HepG2 (cell line): ENCODE results near the gene PROC. TPM values are rescaled to one million over a fixed set of nuclear protein-coding genes. Genes with fewer than 3 reads are reported as not detected.

Source experiments
- BRCA1 ChIP-seq: sonication (generic); formaldehyde crosslinking; IDR thresholded peaks from 2 replicates; pipeline ENCODE4 v1.4.0; 2020; ENCODE audit warnings: missing genetic modification reagents
- ELF4 ChIP-seq: sonication (generic); formaldehyde crosslinking; IDR thresholded peaks from 2 replicates; pipeline ENCODE4 v1.5.0; 2020; ENCODE audit warnings: missing genetic modification reagents, mild to moderate bottlenecking, moderate library complexity, borderline replicate concordance
- ISX ChIP-seq: sonication (generic); formaldehyde crosslinking; conservative IDR thresholded peaks from 2 replicates; pipeline ENCODE4 v1.5.0; 2020; ENCODE audit warnings: missing genetic modification reagents
- KDM3A ChIP-seq: IDR thresholded peaks from 2 replicates; pipeline ENCODE4 v1.6.1; 2018; ENCODE audit warnings: low read depth, missing compliant biosample characterization
- NBN ChIP-seq: fragments of 450-650 bp; conservative IDR thresholded peaks from 2 replicates; pipeline ENCODE4 v1.6.1; 2017
- THAP8 ChIP-seq: sonication (generic); formaldehyde crosslinking; IDR thresholded peaks from 2 replicates; pipeline ENCODE4 v1.5.1; 2020; ENCODE audit warnings: missing genetic modification reagents, mild to moderate bottlenecking, borderline replicate concordance
- TOE1 ChIP-seq: sonication (generic); formaldehyde crosslinking; IDR thresholded peaks from 2 replicates; pipeline ENCODE4 v1.4.0; 2020; ENCODE audit warnings: mild to moderate bottlenecking, missing genetic modification reagents
- ZBTB40 ChIP-seq, 2 experiments: fragments of 450-650 bp in 1 of 2; sonication (generic) in 1 of 2; formaldehyde crosslinking in 1 of 2; IDR thresholded peaks; 2 replicates each; pipeline versions ENCODE4 v1.6.1 to v1.8.0; 2016 to 2022; ENCODE audit warnings: antibody characterized with exemption in 1 of 2, mild to moderate bottlenecking in 1 of 2, missing genetic modification reagents in 1 of 2
- ZNF232 ChIP-seq: sonication (generic); formaldehyde crosslinking; IDR thresholded peaks from 2 replicates; pipeline ENCODE4 v1.4.0; 2020; ENCODE audit warnings: missing genetic modification reagents, borderline replicate concordance
- ZNF34 ChIP-seq: sonication (generic); formaldehyde crosslinking; IDR thresholded peaks from 2 replicates; pipeline ENCODE4 v1.4.0; 2020; ENCODE audit warnings: mild to moderate bottlenecking, missing genetic modification reagents, borderline replicate concordance
- polyA plus RNA-seq, 8 experiments: library from polyadenylated mRNA; depleted of rRNA in 3 of 8; stranded (reverse) in 7 of 8; unstranded in 1 of 8; fragments of >200 nt; fragmentation: Illumina TruSeq in 4 of 8; extraction: Trizol in 4 of 8; gene quantifications; 2 replicates each; pipeline versions ENCODE4 v1.2.1 to v1.2.3, GENCODE V29; 2011 to 2016; ENCODE audit warnings: low read depth in 4 of 8, missing spikeins in 1 of 8, mixed read lengths in 1 of 8; ENCODE audit not compliant: insufficient read depth in 1 of 8
- total RNA-seq, 5 experiments: library from RNA; depleted of rRNA; stranded (reverse); fragments of >200 nt; fragmentation: Illumina TruSeq; extraction: Trizol; gene quantifications; 2 replicates each; pipeline ENCODE4 v1.2.3, GENCODE V29; 2016; ENCODE audit warnings: low read depth in 1 of 5
- TF ChIP-seq, protein P1 (sequence below): sonication (generic); formaldehyde crosslinking; conservative IDR thresholded peaks from 2 replicates; pipeline ENCODE4 v1.8.0; 2022; ENCODE audit warnings: low read depth, missing genetic modification reagents

The PROC gene
- total and polyA plus RNA-seq, 2 of the 13 experiments (the other 11 are each of a cell fraction or from before 2014, with no cell fraction given) = 134 to 185 TPM

- no peak for TF ChIP-seq ZBTB40 (IDR thresholded peaks at IDR 0.05)
- no peak for TF ChIP-seq ZBTB40 (CRISPR knock-in tag; IDR thresholded peaks at IDR 0.05)
- no peak for TF ChIP-seq NBN
- no peak for TF ChIP-seq KDM3A (CRISPR knock-in tag)
- TF ChIP-seq ZNF232 (CRISPR knock-in tag) = no peak
- TF ChIP-seq ISX = no peak
- no peak for TF ChIP-seq ZNF34 (CRISPR knock-in tag)
- TF ChIP-seq, protein P1, sequence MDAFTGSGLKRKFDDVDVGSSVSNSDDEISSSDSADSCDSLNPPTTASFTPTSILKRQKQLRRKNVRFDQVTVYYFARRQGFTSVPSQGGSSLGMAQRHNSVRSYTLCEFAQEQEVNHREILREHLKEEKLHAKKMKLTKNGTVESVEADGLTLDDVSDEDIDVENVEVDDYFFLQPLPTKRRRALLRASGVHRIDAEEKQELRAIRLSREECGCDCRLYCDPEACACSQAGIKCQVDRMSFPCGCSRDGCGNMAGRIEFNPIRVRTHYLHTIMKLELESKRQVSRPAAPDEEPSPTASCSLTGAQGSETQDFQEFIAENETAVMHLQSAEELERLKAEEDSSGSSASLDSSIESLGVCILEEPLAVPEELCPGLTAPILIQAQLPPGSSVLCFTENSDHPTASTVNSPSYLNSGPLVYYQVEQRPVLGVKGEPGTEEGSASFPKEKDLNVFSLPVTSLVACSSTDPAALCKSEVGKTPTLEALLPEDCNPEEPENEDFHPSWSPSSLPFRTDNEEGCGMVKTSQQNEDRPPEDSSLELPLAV (CRISPR knock-in tag) = no peak
- no peak for TF ChIP-seq BRCA1 (CRISPR knock-in tag)
- no peak for TF ChIP-seq TOE1
- no peak for TF ChIP-seq THAP8 (CRISPR knock-in tag)
- TF ChIP-seq ELF4 = no peak
Observed at GRCh38 chr2:127406454-127406853, 11.8 kb upstream of the PROC start (continued).
